Cardiac muscle cell (in vitro differentiated cells and primary cell): ENCODE measurements around the gene NPTXR. TPM values are rescaled to one million over a fixed set of nuclear protein-coding genes. Genes with fewer than 3 reads are reported as not detected.

Experiments used
- DNase-seq, 2 donors: peaks; one replicate each; pipeline versions ENCODE4 v3.0.0 to v3.0.0-alpha.2; 2010 to 2017; ENCODE audit warnings: low read depth in 1 of 2, low spot score in 1 of 2
- H3K27ac ChIP-seq: fragments of 200-600 bp; sonication (generic); 2 replicates; pipeline ENCODE4 v1.5.1; 2016
- H3K27me3 ChIP-seq: fragments of 200-600 bp; sonication (generic); 2 replicates; pipeline ENCODE4 v1.6.0; 2016; ENCODE audit warnings: control low read depth
- H3K36me3 ChIP-seq: fragments of 200-600 bp; sonication (generic); 2 replicates; pipeline ENCODE4 v1.5.1; 2016; ENCODE audit warnings: control low read depth
- H3K4me1 ChIP-seq: fragments of 200-600 bp; sonication (generic); 2 replicates; pipeline ENCODE4 v1.8.1; 2017; ENCODE audit warnings: low read depth, mild to moderate bottlenecking, mixed run types
- H3K4me3 ChIP-seq: fragments of 200-600 bp; sonication (generic); 2 replicates; pipeline ENCODE4 v1.5.1; 2016; ENCODE audit warnings: mild to moderate bottlenecking
- H3K9me3 ChIP-seq: fragments of 200-600 bp; sonication (generic); 2 replicates; pipeline ENCODE4 v1.5.1; 2017; ENCODE audit warnings: low read depth, mild to moderate bottlenecking, control low read depth
- polyA plus RNA-seq: library from polyadenylated mRNA; unstranded; fragments of >200 nt; fragmentation: Nextera tagmentation; extraction: Ambion mirVana; gene quantifications from 2 replicates; pipeline ENCODE4 v1.2.1, GENCODE V29; 2016
- total RNA-seq: library from RNA; depleted of rRNA; stranded (reverse); fragments of >200 nt; gene quantifications from 2 replicates; pipeline ENCODE4 v1.2.3, GENCODE V29; 2016
- TF ChIP-seq, protein P1 (sequence below): IDR thresholded peaks from 2 replicates; pipeline ENCODE4 v1.5.1; 2012; ENCODE audit warnings: low read depth, mild to moderate bottlenecking, low read length

Gene NPTXR
- total and polyA plus RNA-seq, 2 experiments from 2014 or later, result 4.2 to 15.1 TPM

DNA sequence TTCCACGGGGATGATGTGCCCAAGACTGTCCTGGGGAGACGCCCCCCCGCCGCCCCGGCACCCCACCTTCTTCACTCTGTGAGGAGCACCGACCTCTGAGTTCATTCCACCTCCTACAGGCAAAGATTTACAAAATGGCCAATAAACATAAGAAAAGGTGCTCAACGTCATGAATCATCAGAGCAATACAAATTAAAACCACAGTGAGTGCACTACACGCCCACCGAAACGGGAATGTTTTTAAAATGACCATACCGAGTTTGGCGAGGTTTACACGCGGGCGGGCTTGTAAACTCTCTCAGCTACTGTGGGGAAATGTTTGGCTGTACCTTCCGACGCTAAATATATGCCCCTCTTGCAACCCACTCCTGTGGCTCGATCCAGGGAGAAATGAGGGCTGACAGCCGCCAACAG lies 7.9 kb downstream of the NPTXR start:
- peaks cover 22% of the 10 kb centered on the region for H3K27me3 ChIP-seq

DNA sequence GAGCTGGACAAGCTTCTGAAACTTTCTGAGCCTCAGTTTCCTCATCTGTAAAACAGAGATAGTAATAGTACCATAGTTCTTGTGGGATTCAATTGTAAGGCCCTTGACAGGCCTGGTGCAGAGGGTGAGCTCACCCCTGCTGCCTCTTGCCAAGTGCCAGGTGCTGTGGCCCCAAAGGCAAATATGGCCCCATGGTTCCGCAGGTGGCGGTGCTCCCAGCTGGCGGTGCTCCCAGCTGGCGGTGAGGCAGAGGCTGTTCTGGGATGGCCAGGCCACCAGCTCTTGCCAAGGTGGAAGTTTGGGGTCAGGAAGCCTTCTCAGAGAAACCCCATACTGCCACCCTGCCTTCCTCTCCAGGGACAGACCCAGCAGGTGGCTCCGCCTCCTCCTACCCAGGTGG lies 8.8 kb downstream of the NPTXR start:
- H3K9me3 ChIP-seq, result no peaks in the 10 kb centered on the region
- no peak overlapping the region for H3K4me3 ChIP-seq
- DNase-seq, result no peak
- no peaks in the 10 kb centered on the region for H3K4me1 ChIP-seq
- TF ChIP-seq, protein P1, sequence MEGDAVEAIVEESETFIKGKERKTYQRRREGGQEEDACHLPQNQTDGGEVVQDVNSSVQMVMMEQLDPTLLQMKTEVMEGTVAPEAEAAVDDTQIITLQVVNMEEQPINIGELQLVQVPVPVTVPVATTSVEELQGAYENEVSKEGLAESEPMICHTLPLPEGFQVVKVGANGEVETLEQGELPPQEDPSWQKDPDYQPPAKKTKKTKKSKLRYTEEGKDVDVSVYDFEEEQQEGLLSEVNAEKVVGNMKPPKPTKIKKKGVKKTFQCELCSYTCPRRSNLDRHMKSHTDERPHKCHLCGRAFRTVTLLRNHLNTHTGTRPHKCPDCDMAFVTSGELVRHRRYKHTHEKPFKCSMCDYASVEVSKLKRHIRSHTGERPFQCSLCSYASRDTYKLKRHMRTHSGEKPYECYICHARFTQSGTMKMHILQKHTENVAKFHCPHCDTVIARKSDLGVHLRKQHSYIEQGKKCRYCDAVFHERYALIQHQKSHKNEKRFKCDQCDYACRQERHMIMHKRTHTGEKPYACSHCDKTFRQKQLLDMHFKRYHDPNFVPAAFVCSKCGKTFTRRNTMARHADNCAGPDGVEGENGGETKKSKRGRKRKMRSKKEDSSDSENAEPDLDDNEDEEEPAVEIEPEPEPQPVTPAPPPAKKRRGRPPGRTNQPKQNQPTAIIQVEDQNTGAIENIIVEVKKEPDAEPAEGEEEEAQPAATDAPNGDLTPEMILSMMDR, result no peak
- H3K27me3 ChIP-seq, result peaks cover 13% of the 10 kb centered on the region
- H3K27ac ChIP-seq, result no peak overlapping the region
- H3K36me3 ChIP-seq, result no peaks in the 10 kb centered on the region

More for the DNA sequence above, 7.9 kb downstream of the NPTXR start:
- TF ChIP-seq, protein P1, result no peak
- DNase-seq, result peak in 1 of 2 donors; percentile 14
- H3K27ac ChIP-seq, result no peak overlapping the region
- no peaks in the 10 kb centered on the region for H3K9me3 ChIP-seq
- no peaks in the 10 kb centered on the region for H3K4me1 ChIP-seq
- H3K4me3 ChIP-seq, result no peak overlapping the region
- no peaks in the 10 kb centered on the region for H3K36me3 ChIP-seq

- TF ChIP-seq, protein P1, result no peak
- Histone ChIP-seq H3K4me1 (no peaks in the 10 kb centered on the region), H3K27me3 (peaks cover 9% of the 10 kb centered on the region), H3K4me3 (no peak overlapping the region), H3K9me3 (no peaks in the 10 kb centered on the region), H3K27ac (no peak overlapping the region), H3K36me3 (no peaks in the 10 kb centered on the region)
- DNase-seq, result no peak
Observed at GRCh38 chr22:38834215-38834953, 9.4 kb downstream of the NPTXR start.

DNA sequence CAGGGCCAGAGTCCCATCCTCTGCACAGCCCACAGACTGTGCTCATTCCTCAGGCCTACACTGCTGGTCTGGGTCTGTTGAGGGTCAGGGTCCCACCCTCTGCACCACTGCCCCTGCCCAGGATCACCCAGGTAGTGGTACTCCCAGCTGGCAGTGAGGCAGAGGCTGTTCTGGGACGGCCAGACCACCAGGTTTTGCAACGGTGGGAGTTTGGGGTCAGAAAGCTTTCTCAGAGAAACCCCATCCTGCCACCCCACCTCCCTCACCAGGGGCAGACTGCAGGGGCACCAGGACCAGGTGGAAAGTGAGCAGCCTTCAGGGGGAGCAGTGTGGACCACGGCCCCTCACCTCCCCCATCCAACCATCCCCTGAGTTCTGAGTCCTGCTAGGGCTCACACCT lies 10.8 kb downstream of the NPTXR start:
- no peak overlapping the region for H3K4me3 ChIP-seq
- no peaks in the 10 kb centered on the region for H3K36me3 ChIP-seq
- no peak overlapping the region for H3K27ac ChIP-seq
- TF ChIP-seq, protein P1, result no peak
- no peaks in the 10 kb centered on the region for H3K9me3 ChIP-seq
- H3K27me3 ChIP-seq, result peaks cover 9% of the 10 kb centered on the region
- no peak for DNase-seq
- H3K4me1 ChIP-seq, result no peaks in the 10 kb centered on the region

GRCh38 chr22:38832005-38832978 lies 11.5 kb downstream of the NPTXR start:
- Histone ChIP-seq H3K27me3 (peaks cover 9% of the 10 kb centered on the region), H3K4me3 (no peak overlapping the region), H3K27ac (no peak overlapping the region), H3K9me3 (no peaks in the 10 kb centered on the region), H3K36me3 (no peaks in the 10 kb centered on the region), H3K4me1 (no peaks in the 10 kb centered on the region)
- DNase-seq, result no peak
- TF ChIP-seq, protein P1, result no peak
